HG02884 (cell line): ENCODE results near the gene MDC1.
A peak's percentile ranks its signal among the peaks of the same experiment; 100 is the strongest.
"Not testable (repeated sequence)": the region's sequence is repeated elsewhere in the genome, so short reads cannot be mapped to it uniquely, and the experiment has no call there.

ENCODE experiments used
- ATAC-seq: cut with Tn5 transposase; IDR thresholded peaks from one replicate; pipeline ENCODE4 v1.9.1; 2021; ENCODE audit warnings: mild to moderate bottlenecking, moderate library complexity; ENCODE audit not compliant: unreplicated experiment

Gene MDC1, protein sequence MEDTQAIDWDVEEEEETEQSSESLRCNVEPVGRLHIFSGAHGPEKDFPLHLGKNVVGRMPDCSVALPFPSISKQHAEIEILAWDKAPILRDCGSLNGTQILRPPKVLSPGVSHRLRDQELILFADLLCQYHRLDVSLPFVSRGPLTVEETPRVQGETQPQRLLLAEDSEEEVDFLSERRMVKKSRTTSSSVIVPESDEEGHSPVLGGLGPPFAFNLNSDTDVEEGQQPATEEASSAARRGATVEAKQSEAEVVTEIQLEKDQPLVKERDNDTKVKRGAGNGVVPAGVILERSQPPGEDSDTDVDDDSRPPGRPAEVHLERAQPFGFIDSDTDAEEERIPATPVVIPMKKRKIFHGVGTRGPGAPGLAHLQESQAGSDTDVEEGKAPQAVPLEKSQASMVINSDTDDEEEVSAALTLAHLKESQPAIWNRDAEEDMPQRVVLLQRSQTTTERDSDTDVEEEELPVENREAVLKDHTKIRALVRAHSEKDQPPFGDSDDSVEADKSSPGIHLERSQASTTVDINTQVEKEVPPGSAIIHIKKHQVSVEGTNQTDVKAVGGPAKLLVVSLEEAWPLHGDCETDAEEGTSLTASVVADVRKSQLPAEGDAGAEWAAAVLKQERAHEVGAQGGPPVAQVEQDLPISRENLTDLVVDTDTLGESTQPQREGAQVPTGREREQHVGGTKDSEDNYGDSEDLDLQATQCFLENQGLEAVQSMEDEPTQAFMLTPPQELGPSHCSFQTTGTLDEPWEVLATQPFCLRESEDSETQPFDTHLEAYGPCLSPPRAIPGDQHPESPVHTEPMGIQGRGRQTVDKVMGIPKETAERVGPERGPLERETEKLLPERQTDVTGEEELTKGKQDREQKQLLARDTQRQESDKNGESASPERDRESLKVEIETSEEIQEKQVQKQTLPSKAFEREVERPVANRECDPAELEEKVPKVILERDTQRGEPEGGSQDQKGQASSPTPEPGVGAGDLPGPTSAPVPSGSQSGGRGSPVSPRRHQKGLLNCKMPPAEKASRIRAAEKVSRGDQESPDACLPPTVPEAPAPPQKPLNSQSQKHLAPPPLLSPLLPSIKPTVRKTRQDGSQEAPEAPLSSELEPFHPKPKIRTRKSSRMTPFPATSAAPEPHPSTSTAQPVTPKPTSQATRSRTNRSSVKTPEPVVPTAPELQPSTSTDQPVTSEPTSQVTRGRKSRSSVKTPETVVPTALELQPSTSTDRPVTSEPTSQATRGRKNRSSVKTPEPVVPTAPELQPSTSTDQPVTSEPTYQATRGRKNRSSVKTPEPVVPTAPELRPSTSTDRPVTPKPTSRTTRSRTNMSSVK (N-terminal part only)

DNA sequence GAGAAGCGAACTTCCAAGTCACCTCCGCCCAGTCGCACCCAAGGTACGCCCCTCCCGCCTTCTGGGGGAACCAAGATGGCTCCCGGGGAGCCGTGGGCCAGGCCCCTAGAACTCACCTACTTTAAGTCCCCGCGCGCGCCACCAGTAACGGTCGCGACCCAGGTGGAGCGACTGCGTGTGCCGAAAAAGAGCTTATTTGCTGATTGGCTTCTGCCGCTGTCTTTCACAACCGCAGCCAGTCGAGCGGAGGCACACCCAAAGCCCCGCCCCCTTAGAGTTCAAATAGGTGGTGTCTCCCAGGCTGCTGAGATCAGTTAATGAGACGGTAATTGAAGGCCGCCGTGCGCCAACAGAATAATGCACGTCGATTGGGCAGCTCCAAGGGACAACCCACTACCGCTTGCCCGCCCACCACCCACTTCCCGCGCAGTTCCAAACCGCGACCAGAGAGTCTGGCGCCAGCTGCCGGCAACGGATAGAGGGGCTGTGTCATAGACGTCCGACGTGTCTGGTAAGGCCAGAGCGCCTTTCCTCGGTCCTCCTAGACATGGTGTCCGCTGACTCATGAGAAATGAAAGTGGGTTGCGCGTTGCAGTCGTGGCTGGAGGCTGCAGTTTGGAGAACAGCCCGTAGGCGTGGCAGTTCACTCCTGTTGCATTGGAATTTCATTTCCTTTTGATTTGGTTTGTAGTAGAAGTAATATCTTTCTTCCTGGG, at the start of gene MDC1:
MDC1 (minus strand) TSS at position 153 of the 716 bp plus-strand sequence. CDS start 2,106 bp downstream, outside the sequence.
- peak; percentile 70 for ATAC-seq

DNA sequence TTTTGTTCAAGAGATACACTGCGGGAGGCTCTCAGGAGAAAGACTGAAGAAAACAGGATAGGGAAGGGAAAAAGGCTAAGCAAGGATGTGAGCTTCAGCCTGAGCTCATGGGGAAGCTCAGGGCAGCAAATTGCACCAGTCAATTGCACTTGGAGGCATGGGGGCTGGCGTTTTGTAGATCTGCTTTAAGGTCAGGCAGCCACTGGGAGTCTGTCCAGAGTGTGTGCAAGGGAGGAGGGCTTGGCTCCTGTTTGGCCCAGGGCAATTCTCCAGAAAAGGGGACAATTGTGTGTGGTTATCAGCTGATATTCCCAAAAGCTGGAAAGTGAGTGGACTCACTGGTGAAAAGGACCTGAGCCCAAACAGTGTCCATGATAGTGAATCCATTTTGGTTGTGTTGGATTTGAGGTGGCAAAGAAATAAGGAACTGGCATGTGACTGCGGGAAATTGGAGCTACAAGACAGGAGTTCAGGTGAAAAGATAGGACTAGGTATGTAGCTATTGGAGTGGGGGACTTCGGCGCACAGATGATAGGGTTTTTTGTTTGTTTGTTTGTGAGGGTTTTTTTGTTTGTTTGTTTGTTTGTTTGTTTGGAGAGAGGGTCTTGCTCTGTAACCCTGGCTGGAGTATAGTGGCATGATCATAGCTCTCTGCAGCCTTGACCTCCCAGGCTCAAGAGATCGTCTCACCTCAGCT, 49.5 kb upstream of the MDC1 start:
- ATAC-seq: no peak

DNA sequence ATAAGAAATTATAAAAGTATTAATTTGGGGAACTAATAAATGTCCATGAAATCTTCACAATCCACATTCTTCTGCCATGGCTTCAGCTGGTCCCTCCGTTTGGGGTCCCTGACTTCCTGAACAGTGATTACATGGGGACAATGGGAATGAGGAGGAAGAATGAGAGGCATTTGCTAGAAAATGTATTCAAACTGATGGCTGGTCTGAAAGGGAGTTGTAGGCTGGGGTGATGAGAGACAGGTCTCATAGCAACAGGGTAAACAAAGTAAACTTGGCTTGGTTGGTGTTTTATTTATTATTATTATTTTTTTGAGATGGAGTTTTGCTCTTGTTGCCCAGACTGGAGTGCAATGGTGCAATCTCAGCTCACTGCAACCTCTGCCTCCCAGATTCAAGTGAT, 48.4 kb upstream of the MDC1 start:
- not testable (repeated sequence) for ATAC-seq

DNA sequence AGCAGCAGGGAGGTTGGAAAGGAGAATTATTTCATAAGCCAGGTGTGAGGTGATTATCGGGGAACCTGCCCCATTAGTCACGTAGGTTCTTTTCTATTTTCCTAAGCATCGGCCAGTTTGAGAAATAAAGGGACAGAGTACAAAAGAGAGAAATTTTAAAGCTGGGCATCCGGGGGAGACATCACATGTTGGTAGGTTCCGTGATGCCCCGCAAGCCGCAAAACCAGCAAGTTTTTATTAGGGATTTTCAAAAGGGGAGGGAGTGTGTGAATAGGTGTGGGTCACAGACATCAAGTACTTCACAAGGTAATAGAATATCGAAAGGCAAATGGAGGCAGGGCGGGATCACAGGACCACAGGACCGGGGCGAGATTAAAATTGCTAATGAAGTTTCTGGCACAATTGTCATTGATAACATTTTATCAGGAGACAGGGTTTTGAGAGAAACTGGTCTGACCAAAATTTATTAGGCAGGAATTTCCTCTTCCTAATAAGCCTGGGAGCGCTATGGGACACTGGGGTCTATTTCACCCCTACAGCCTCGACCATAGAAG, 47.5 kb upstream of the MDC1 start:
- ATAC-seq: not testable (repeated sequence)

- ATAC-seq: no peak
These were observed 46.8 kb upstream of the MDC1 start for GRCh38 chr6:30763618-30764489.

DNA sequence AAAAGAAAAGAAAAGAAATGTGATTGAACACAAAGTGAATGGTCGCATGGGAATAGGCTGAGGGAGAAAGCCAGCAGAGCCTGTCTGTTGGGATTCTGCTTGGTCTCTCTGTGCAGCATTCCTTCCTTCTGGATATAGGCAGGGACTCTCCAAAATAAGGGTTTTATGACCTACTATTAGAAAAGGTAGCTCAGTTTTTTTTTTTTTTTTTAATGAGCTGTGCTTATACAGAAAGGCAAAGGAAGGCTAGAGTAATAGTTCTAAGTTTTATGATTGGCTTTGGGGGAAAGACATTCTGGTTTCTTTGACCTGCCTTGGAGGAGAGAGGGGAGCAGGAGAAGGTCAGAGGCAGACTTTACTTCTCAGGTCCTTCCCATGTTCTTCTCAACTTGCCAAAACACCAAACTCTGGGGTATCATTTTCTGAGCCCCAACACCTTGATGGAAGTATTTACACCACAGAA, 46.1 kb upstream of the MDC1 start:
- no peak for ATAC-seq

DNA sequence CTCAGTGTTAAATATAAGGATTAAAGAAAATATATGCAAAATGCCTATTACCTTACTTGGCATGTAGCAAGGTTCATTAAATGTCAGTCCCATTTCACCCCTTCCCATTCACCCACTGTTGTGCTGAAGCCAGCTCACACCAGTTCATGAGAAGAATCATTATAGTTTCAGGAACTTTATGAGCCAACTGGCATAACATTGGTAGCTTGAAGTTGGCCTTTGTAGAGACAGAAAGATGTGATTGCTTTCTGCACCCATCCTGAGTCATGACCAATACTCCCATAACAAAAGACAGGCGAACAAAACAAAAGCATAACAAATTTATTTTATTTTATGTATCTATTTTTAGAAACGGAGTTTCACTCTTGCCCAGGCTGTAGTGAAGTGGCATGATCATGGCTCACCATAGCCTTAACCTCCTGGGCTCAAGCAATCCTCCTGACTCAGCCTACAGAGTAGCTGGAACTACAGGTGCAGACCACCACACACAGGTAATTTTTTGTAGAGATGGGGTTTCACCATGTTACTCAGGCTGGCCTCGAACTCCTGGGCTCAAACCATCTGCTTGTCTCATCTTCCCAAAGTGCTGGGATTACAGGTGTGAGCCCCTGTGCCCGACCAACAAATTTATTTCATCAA, 44.8 kb upstream of the MDC1 start:
- no peak for ATAC-seq

- ATAC-seq: no peak
These were observed 43.5 kb upstream of the MDC1 start for GRCh38 chr6:30760549-30760948.

- ATAC-seq: no peak
These were observed 42.6 kb upstream of the MDC1 start for GRCh38 chr6:30759575-30760239.

- ATAC-seq: no peak
These were observed 40.3 kb upstream of the MDC1 start for GRCh38 chr6:30757261-30757904.

DNA sequence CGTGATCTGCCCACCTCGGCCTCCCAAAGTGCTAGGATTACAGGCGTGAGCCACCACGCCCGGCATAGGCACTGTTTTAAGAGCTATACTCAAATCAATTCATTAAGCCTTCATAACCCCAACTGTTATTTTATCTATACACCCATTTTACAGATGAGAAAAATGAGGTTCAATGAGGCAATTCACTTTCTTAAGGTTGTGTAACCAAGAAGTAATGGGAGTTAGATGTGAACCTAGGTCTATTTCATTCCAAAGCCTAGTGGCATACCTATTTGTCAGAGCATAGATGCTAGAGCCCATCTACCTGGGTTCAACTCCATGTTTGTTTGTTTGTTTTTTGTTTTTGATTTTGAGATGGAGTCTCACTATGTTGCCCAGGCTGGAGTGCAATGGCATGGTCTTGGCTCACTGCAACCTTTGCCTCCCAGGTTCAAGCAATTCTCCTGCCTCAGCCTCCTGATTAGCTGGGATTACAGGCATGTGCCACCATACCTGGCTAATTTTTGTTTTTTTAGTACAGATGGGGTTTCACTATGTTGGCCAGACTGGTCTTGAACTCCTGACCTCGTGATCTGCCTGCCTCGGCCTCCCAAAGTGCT, 39.4 kb upstream of the MDC1 start:
- not testable (repeated sequence) for ATAC-seq

DNA sequence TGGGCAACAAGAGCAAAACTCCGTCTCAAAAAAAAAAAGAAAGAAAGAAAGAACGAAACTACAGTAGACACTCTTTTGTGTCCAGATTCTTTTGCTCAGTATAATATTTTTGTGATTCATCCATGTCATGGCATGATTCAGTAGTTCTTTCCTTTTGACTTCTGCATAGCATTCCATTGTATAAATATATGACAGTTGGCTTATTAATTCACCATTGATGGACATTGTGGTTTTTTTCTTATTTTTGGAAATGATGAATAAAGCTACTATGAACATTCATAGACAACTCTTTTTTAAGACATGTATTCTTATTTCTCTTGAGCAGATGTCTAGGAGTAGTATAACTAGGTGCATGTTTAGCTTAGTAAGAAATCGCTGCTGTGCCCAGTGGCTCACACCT, 37.5 kb upstream of the MDC1 start:
- no peak for ATAC-seq

DNA sequence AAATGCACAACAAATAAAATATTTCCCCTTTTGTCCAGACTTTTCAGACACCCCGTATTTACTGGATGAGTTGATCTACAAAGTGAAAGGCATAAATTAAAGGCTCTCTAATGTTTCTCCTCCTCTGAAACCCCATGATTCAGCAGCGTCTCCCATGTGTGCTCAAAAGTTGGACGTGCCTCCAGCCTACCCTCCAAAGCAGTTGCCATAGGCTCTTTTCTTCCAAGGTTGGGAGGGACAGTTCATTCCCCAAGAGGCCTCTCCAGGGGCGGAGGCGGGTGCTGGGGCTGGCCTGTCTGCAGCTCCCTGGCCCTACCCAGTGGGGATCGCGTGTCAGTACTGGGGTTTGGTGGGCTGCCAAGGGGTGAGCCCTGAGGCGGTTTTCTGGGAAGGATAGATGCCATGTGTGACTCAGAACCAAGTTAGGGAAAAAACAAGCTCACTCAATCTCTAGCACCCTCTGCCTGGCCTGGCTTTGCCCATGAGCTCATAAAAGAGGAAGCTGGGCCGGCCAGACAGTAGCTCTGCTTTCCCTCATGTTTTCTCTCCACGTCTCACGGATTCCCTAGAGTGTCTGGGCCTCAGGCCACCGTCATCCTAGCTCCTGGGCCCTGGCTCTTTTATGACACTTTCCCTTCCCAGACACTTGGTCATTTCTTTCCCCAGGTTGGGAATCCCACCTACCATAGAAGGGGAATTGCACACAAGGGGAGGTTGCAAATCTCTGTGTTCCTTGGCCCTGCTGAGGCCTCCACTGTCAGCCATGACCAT, 35.3 kb upstream of the MDC1 start:
- ATAC-seq: no peak

DNA sequence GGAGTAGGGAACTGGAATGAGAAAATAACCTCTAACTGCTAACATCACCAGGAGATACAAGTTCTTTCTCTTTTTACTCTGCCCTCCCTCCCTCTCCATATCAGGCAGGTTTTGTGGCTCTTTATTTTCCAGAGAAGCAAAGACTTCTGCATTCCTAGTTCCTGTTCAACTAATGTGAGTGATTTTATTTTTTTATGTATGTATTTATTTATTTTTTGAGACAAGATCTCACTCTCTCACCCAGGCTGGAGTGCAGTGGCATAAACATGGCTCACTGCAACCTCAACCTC, 33.2 kb upstream of the MDC1 start:
- no peak for ATAC-seq

GRCh38 chr6:30749554-30750378, 32.7 kb upstream of the MDC1 start:
- ATAC-seq: no peak
